GM23338 (cell line): Measurements from ENCODE around the gene CX3CR1. TPM values are rescaled to one million over a fixed set of nuclear protein-coding genes. Genes with fewer than 3 reads are reported as not detected.

Experiments used
- ATAC-seq: fragments of 200-7000 bp; cut with Tn5 transposase; 3 replicates; pipeline ENCODE4 v1.9.1; 2020
- DNase-seq: peaks from one replicate; pipeline ENCODE4 v3.0.0-alpha.2; 2015; ENCODE audit warnings: low spot score
- H2AFZ ChIP-seq: fragments of 200-600 bp; sonication (generic); 2 replicates; pipeline ENCODE4 v1.8.0; 2016; ENCODE audit warnings: antibody characterized with exemption, mild to moderate bottlenecking, moderate library complexity
- H3F3A ChIP-seq: fragments of 200-600 bp; sonication (generic); replicated peaks from 2 replicates; pipeline ENCODE4 v1.8.0; 2017; ENCODE audit warnings: antibody characterized with exemption, mixed run types, low read depth
- H3K27ac ChIP-seq: fragments of 200-600 bp; sonication (generic); 2 replicates; pipeline ENCODE4 v1.6.1; 2016; ENCODE audit warnings: low read depth
- H3K27me3 ChIP-seq: fragments of 200-600 bp; sonication (generic); 2 replicates; pipeline ENCODE4 v1.8.0; 2016; ENCODE audit warnings: mild to moderate bottlenecking, mixed run types, moderate library complexity; ENCODE audit not compliant: insufficient read depth
- H3K36me3 ChIP-seq: fragments of 200-600 bp; sonication (generic); 2 replicates; pipeline ENCODE4 v1.8.0; 2016; ENCODE audit warnings: mild to moderate bottlenecking; ENCODE audit not compliant: insufficient read depth
- H3K4me1 ChIP-seq: fragments of 200-600 bp; sonication (generic); 2 replicates; pipeline ENCODE4 v1.8.0; 2016; ENCODE audit warnings: mild to moderate bottlenecking, moderate library complexity; ENCODE audit not compliant: insufficient read depth
- H3K4me2 ChIP-seq: fragments of 200-600 bp; sonication (generic); 2 replicates; pipeline ENCODE4 v1.7.1; 2017; ENCODE audit warnings: mixed run types
- H3K4me3 ChIP-seq: fragments of 200-600 bp; sonication (generic); 2 replicates; pipeline ENCODE4 v1.6.1; 2016; ENCODE audit warnings: mixed run types
- H3K79me2 ChIP-seq: fragments of 200-600 bp; sonication (generic); replicated peaks from 2 replicates; pipeline ENCODE4 v1.8.0; 2017; ENCODE audit warnings: mild to moderate bottlenecking; ENCODE audit not compliant: insufficient read depth
- H3K9me2 ChIP-seq: fragments of 200-600 bp; sonication (generic); 2 replicates; pipeline ENCODE4 v1.8.0; 2017; ENCODE audit not compliant: insufficient read depth
- H4K20me1 ChIP-seq: fragments of 200-600 bp; sonication (generic); replicated peaks from 2 replicates; pipeline ENCODE4 v1.8.0; 2017; ENCODE audit warnings: mild to moderate bottlenecking; ENCODE audit not compliant: insufficient read depth
- H3K27ac Mint-ChIP-seq: 2 replicates; pipeline ENCODE4 v1.8.0; 2020; ENCODE audit warnings: inconsistent platforms, mild to moderate bottlenecking, moderate library complexity, mixed read lengths
- H3K27me3 Mint-ChIP-seq: 3 replicates; pipeline ENCODE4 v1.8.0; 2022; ENCODE audit warnings: low read depth, mild to moderate bottlenecking, moderate library complexity, mixed read lengths, inconsistent platforms; ENCODE audit not compliant: insufficient read depth, poor library complexity
- H3K36me3 Mint-ChIP-seq: 3 replicates; pipeline ENCODE4 v1.8.0; 2021; ENCODE audit warnings: low read depth, mild to moderate bottlenecking, inconsistent platforms, moderate library complexity, mixed read lengths
- H3K4me1 Mint-ChIP-seq: 3 replicates; pipeline ENCODE4 v1.8.0; 2020; ENCODE audit warnings: mild to moderate bottlenecking, inconsistent platforms, mixed read lengths
- H3K4me3 Mint-ChIP-seq: 3 replicates; pipeline ENCODE4 v1.8.0; 2021; ENCODE audit warnings: moderate library complexity, mild to moderate bottlenecking, inconsistent platforms, mixed read lengths
- H3K9me3 Mint-ChIP-seq: 3 replicates; pipeline ENCODE4 v1.8.0; 2020; ENCODE audit warnings: moderate library complexity, mild to moderate bottlenecking, inconsistent platforms, mixed read lengths
- CREB1 ChIP-seq: fragments of 250-450 bp; sonication (Bioruptor Pico); IDR thresholded peaks from 2 replicates; pipeline ENCODE4 v1.5.0; 2020; ENCODE audit warnings: low read depth, mild to moderate bottlenecking, moderate library complexity
- EZH2 ChIP-seq: fragments of 200-600 bp; sonication (generic); IDR thresholded peaks from one replicate; pipeline ENCODE4 v1.8.0; 2017; ENCODE audit warnings: antibody characterized with exemption, mild to moderate bottlenecking, low read depth; ENCODE audit not compliant: unreplicated experiment
- EZH2phosphoT487 ChIP-seq: fragments of 200-600 bp; sonication (generic); IDR thresholded peaks from one replicate; pipeline ENCODE4 v1.8.1; 2018; ENCODE audit warnings: antibody characterized with exemption; ENCODE audit not compliant: unreplicated experiment
- JUNB ChIP-seq: IDR thresholded peaks from one replicate; pipeline ENCODE4 v1.6.1; 2016; ENCODE audit warnings: antibody characterized with exemption; ENCODE audit not compliant: unreplicated experiment
- NANOG ChIP-seq: IDR thresholded peaks from 2 replicates; pipeline ENCODE4 v1.6.1; 2016; ENCODE audit warnings: antibody characterized with exemption, borderline replicate concordance
- STAT1 ChIP-seq: IDR thresholded peaks from one replicate; pipeline ENCODE4 v1.6.1; 2016; ENCODE audit warnings: antibody characterized with exemption; ENCODE audit not compliant: unreplicated experiment
- ZNF114 ChIP-seq: fragments of 250-450 bp; sonication (Bioruptor Pico); IDR thresholded peaks from 2 replicates; pipeline ENCODE4 v1.5.0; 2020; ENCODE audit warnings: mild to moderate bottlenecking, moderate library complexity
- ZNF331 ChIP-seq: fragments of 250-450 bp; sonication (Bioruptor Pico); IDR thresholded peaks from 2 replicates; pipeline ENCODE4 v1.5.0; 2020; ENCODE audit warnings: low read depth, mild to moderate bottlenecking, moderate library complexity
- polyA plus RNA-seq: library from polyadenylated mRNA; unstranded; fragments of >200 nt; fragmentation: Nextera tagmentation; extraction: Ambion mirVana; gene quantifications from 2 replicates; pipeline ENCODE4 v1.2.1, GENCODE V29; 2016
- total RNA-seq: library from RNA; depleted of rRNA; stranded (reverse); fragments of >200 nt; shearing (Covaris generic); gene quantifications from 2 replicates; pipeline ENCODE4 v1.2.3, GENCODE V29; 2014
- TF ChIP-seq, protein P1 (sequence below): IDR thresholded peaks from 2 replicates; pipeline ENCODE4 v1.6.1; 2016; ENCODE audit warnings: antibody characterized with exemption
- TF ChIP-seq, protein P2 (sequence below): IDR thresholded peaks from one replicate; pipeline ENCODE4 v1.6.1; 2018; ENCODE audit warnings: antibody characterized with exemption; ENCODE audit not compliant: unreplicated experiment
- TF ChIP-seq, protein P3 (sequence below), 2 experiments: fragments of 200-600 bp in 1 of 2; sonication (generic) in 1 of 2; conservative IDR thresholded peaks; 2 replicates each; pipeline versions ENCODE4 v1.5.1 to v1.6.1; 2016 to 2017; ENCODE audit warnings: antibody characterized with exemption in 2 of 2, low read depth in 2 of 2, mild to moderate bottlenecking in 2 of 2, moderate library complexity in 1 of 2

The CX3CR1 gene
- total and polyA plus RNA-seq, 2 experiments from 2014 or later = 0.24 to 0.42 TPM

DNA sequence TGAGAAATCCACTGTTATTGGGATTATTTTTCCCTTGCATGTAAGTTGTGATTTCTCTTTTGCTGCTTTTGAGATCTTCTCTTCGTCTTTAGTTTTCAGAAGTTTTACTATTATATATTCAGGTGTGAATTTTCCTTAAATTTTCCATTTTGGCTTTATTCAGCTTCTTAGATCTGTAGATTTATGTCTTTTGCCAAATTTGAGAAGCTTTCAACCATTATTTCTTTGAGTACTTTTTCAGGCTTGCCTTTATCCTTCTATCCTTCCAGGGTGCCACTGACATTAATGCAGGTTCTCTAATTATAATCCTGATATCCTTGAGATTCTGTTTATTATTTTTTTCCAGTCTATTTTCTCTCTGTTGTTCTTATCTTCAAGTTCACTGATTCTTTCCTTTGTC, 49.4 kb downstream of the CX3CR1 start:
- no peaks in the 10 kb centered on the region for H3K79me2 ChIP-seq

DNA sequence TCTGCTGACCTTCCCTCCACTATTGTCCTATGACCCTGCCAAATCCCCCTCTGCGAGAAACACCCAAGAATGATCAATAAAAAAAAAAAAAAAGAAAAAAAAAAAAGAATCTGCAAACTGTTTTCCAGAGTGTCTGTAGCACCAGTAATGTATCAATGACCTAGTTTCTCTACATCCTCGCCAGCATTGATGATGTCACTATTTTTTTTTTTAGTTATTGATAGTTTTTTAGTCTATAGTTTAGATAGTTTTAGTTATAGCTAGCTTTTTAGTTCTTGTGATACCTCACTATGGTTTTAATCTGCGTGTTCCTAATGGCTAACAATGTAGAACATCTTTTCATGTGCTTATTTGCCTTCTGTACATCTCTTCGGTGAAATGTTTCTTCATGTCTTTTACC, 51.3 kb downstream of the CX3CR1 start:
- H3K9me3 Mint-ChIP-seq = no peaks in the 10 kb centered on the region; the same call in 1 of the 3 replicates
- Histone ChIP-seq H3K27ac (no peak overlapping the region), H3K79me2 (no peaks in the 10 kb centered on the region), H3K4me2 (no peak overlapping the region), H3K9me2 (0 out of 2 replicates have a peak, but pooled peaks cover 4% of the 10 kb centered on the region), H3K27me3 (no peaks in the 10 kb centered on the region), H3K4me1 (no peaks in the 10 kb centered on the region), H2AFZ (no peak overlapping the region), H4K20me1 (no peaks in the 10 kb centered on the region), H3F3A (no peaks in the 10 kb centered on the region), H3K36me3 (no peaks in the 10 kb centered on the region), H3K4me3 (no peak overlapping the region)
- H3K36me3 Mint-ChIP-seq = no peaks in the 10 kb centered on the region
- no peak overlapping the region for H3K4me3 Mint-ChIP-seq
- H3K27ac Mint-ChIP-seq = no peak overlapping the region
- DNase-seq (no peak), ATAC-seq (no peak)
- peaks cover under 1% of the 10 kb centered on the region for H3K27me3 Mint-ChIP-seq
- H3K4me1 Mint-ChIP-seq = no peaks in the 10 kb centered on the region
- no peak for TF ChIP-seq CREB1 (CRISPR knock-in tag)
- TF ChIP-seq, protein P1, sequence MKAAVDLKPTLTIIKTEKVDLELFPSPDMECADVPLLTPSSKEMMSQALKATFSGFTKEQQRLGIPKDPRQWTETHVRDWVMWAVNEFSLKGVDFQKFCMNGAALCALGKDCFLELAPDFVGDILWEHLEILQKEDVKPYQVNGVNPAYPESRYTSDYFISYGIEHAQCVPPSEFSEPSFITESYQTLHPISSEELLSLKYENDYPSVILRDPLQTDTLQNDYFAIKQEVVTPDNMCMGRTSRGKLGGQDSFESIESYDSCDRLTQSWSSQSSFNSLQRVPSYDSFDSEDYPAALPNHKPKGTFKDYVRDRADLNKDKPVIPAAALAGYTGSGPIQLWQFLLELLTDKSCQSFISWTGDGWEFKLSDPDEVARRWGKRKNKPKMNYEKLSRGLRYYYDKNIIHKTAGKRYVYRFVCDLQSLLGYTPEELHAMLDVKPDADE = no peak
- TF ChIP-seq, protein P2, sequence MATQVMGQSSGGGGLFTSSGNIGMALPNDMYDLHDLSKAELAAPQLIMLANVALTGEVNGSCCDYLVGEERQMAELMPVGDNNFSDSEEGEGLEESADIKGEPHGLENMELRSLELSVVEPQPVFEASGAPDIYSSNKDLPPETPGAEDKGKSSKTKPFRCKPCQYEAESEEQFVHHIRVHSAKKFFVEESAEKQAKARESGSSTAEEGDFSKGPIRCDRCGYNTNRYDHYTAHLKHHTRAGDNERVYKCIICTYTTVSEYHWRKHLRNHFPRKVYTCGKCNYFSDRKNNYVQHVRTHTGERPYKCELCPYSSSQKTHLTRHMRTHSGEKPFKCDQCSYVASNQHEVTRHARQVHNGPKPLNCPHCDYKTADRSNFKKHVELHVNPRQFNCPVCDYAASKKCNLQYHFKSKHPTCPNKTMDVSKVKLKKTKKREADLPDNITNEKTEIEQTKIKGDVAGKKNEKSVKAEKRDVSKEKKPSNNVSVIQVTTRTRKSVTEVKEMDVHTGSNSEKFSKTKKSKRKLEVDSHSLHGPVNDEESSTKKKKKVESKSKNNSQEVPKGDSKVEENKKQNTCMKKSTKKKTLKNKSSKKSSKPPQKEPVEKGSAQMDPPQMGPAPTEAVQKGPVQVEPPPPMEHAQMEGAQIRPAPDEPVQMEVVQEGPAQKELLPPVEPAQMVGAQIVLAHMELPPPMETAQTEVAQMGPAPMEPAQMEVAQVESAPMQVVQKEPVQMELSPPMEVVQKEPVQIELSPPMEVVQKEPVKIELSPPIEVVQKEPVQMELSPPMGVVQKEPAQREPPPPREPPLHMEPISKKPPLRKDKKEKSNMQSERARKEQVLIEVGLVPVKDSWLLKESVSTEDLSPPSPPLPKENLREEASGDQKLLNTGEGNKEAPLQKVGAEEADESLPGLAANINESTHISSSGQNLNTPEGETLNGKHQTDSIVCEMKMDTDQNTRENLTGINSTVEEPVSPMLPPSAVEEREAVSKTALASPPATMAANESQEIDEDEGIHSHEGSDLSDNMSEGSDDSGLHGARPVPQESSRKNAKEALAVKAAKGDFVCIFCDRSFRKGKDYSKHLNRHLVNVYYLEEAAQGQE = no peak
- TF ChIP-seq NANOG = no peak
- no peak for TF ChIP-seq EZH2
- no peak for TF ChIP-seq STAT1

More for the DNA sequence above, 49.4 kb downstream of the CX3CR1 start:
- H3K9me3 Mint-ChIP-seq = no peaks in the 10 kb centered on the region; the same call in 1 of the 3 replicates
- H3K36me3 Mint-ChIP-seq = no peaks in the 10 kb centered on the region
- no peaks in the 10 kb centered on the region for H3F3A ChIP-seq
- 0 out of 2 replicates have a peak, but pooled peaks cover 4% of the 10 kb centered on the region for H3K9me2 ChIP-seq
- no peaks in the 10 kb centered on the region for H4K20me1 ChIP-seq
- no peak overlapping the region for H2AFZ ChIP-seq
- peaks cover 2% of the 10 kb centered on the region for H3K27me3 Mint-ChIP-seq
- no peak overlapping the region for H3K4me2 ChIP-seq
- TF ChIP-seq EZH2phosphoT487 = no peak
- TF ChIP-seq ZNF114 (CRISPR knock-in tag) = no peak
- no peak for TF ChIP-seq JUNB
- TF ChIP-seq, protein P3, sequence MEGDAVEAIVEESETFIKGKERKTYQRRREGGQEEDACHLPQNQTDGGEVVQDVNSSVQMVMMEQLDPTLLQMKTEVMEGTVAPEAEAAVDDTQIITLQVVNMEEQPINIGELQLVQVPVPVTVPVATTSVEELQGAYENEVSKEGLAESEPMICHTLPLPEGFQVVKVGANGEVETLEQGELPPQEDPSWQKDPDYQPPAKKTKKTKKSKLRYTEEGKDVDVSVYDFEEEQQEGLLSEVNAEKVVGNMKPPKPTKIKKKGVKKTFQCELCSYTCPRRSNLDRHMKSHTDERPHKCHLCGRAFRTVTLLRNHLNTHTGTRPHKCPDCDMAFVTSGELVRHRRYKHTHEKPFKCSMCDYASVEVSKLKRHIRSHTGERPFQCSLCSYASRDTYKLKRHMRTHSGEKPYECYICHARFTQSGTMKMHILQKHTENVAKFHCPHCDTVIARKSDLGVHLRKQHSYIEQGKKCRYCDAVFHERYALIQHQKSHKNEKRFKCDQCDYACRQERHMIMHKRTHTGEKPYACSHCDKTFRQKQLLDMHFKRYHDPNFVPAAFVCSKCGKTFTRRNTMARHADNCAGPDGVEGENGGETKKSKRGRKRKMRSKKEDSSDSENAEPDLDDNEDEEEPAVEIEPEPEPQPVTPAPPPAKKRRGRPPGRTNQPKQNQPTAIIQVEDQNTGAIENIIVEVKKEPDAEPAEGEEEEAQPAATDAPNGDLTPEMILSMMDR (conservative IDR thresholded peaks at IDR 0.05; ENCODE audit: low read depth in 2 of 2) = no peak
- TF ChIP-seq ZNF331 (CRISPR knock-in tag) = no peak
- TF ChIP-seq STAT1 = no peak
- TF ChIP-seq, protein P2 = no peak
- DNase-seq (no peak), ATAC-seq (no peak)
- H3K27ac ChIP-seq = no peak overlapping the region
- H3K27ac Mint-ChIP-seq = no peak overlapping the region
- H3K4me1 ChIP-seq = no peaks in the 10 kb centered on the region
- no peak overlapping the region for H3K4me3 ChIP-seq
- no peak overlapping the region for H3K4me3 Mint-ChIP-seq
- H3K36me3 ChIP-seq = no peaks in the 10 kb centered on the region
- H3K4me1 Mint-ChIP-seq = peaks cover 3% of the 10 kb centered on the region; the same call in 1 of the 3 replicates
- H3K27me3 ChIP-seq = no peaks in the 10 kb centered on the region
